Activated naive CD8-positive, alpha-beta T cell (primary cell): Measurements from ENCODE around the gene LEPROT.
"Not testable (repeated sequence)": the region's sequence is repeated elsewhere in the genome, so short reads cannot be mapped to it uniquely, and the experiment has no call there.

ENCODE experiments used
- H3K27ac Mint-ChIP-seq: one replicate; pipeline ENCODE4 v1.8.0; 2021; ENCODE audit warnings: mixed read lengths
- H3K27me3 Mint-ChIP-seq: one replicate; pipeline ENCODE4 v1.8.0; 2021; ENCODE audit warnings: mixed read lengths
- H3K36me3 Mint-ChIP-seq: one replicate; pipeline ENCODE4 v1.8.0; 2021; ENCODE audit warnings: mixed read lengths
- H3K4me1 Mint-ChIP-seq: one replicate; pipeline ENCODE4 v1.8.0; 2021; ENCODE audit warnings: low read depth, mixed read lengths
- H3K4me3 Mint-ChIP-seq: one replicate; pipeline ENCODE4 v1.8.0; 2021; ENCODE audit warnings: mild to moderate bottlenecking, mixed read lengths
- H3K9me3 Mint-ChIP-seq: one replicate; pipeline ENCODE4 v1.8.0; 2021; ENCODE audit warnings: low read depth, mixed read lengths

LEPROT gene

GRCh38 chr1:65441464-65441863, 21.0 kb downstream of the LEPROT start:
- H3K27ac Mint-ChIP-seq, result no peak overlapping the region
- no peaks in the 10 kb centered on the region for H3K9me3 Mint-ChIP-seq
- H3K36me3 Mint-ChIP-seq, result no peaks in the 10 kb centered on the region
- no peaks in the 10 kb centered on the region for H3K4me1 Mint-ChIP-seq
- H3K4me3 Mint-ChIP-seq, result no peak overlapping the region
- H3K27me3 Mint-ChIP-seq, result no peaks in the 10 kb centered on the region

GRCh38 chr1:65442442-65442841, 22.0 kb downstream of the LEPROT start:
- H3K9me3 Mint-ChIP-seq, result no peaks in the 10 kb centered on the region
- no peaks in the 10 kb centered on the region for H3K36me3 Mint-ChIP-seq
- no peak overlapping the region for H3K4me3 Mint-ChIP-seq
- no peaks in the 10 kb centered on the region for H3K4me1 Mint-ChIP-seq
- no peaks in the 10 kb centered on the region for H3K27me3 Mint-ChIP-seq
- no peak overlapping the region for H3K27ac Mint-ChIP-seq

GRCh38 chr1:65443647-65444046, 23.2 kb downstream of the LEPROT start:
- H3K4me3 Mint-ChIP-seq, result no peak overlapping the region
- no peaks in the 10 kb centered on the region for H3K9me3 Mint-ChIP-seq
- H3K4me1 Mint-ChIP-seq, result no peaks in the 10 kb centered on the region
- no peaks in the 10 kb centered on the region for H3K27me3 Mint-ChIP-seq
- no peak overlapping the region for H3K27ac Mint-ChIP-seq
- H3K36me3 Mint-ChIP-seq, result no peaks in the 10 kb centered on the region

GRCh38 chr1:65444128-65444640, 23.7 kb downstream of the LEPROT start:
- H3K9me3 Mint-ChIP-seq, result no peaks in the 10 kb centered on the region
- no peak overlapping the region for H3K4me3 Mint-ChIP-seq
- H3K27ac Mint-ChIP-seq, result no peak overlapping the region
- H3K36me3 Mint-ChIP-seq, result no peaks in the 10 kb centered on the region
- no peaks in the 10 kb centered on the region for H3K4me1 Mint-ChIP-seq
- no peaks in the 10 kb centered on the region for H3K27me3 Mint-ChIP-seq

- no peaks in the 10 kb centered on the region for H3K9me3 Mint-ChIP-seq
- H3K4me1 Mint-ChIP-seq, result no peaks in the 10 kb centered on the region
- H3K27me3 Mint-ChIP-seq, result no peaks in the 10 kb centered on the region
- H3K4me3 Mint-ChIP-seq, result no peak overlapping the region
- H3K36me3 Mint-ChIP-seq, result no peaks in the 10 kb centered on the region
- H3K27ac Mint-ChIP-seq, result no peak overlapping the region
These were observed 25.4 kb downstream of the LEPROT start for GRCh38 chr1:65445837-65446236.

GRCh38 chr1:65449214-65449823, 28.9 kb downstream of the LEPROT start:
- H3K9me3 Mint-ChIP-seq, result no peaks in the 10 kb centered on the region
- H3K4me3 Mint-ChIP-seq, result no peak overlapping the region
- no peaks in the 10 kb centered on the region for H3K27me3 Mint-ChIP-seq
- no peaks in the 10 kb centered on the region for H3K36me3 Mint-ChIP-seq
- H3K4me1 Mint-ChIP-seq, result no peaks in the 10 kb centered on the region
- H3K27ac Mint-ChIP-seq, result no peak overlapping the region

- Mint-ChIP-seq H3K9me3 (peaks cover 14% of the 10 kb centered on the region), H3K36me3 (peaks cover 12% of the 10 kb centered on the region), H3K4me1 (peaks cover 18% of the 10 kb centered on the region)
- H3K27ac Mint-ChIP-seq, H3K4me3 Mint-ChIP-seq, H3K27me3 Mint-ChIP-seq: not testable (repeated sequence)
These were observed 35.2 kb downstream of the LEPROT start for GRCh38 chr1:65455678-65456077.

- no peaks in the 10 kb centered on the region for H3K27me3 Mint-ChIP-seq
- no peak overlapping the region for H3K27ac Mint-ChIP-seq
- peaks cover 18% of the 10 kb centered on the region for H3K4me1 Mint-ChIP-seq
- no peak overlapping the region for H3K4me3 Mint-ChIP-seq
- H3K9me3 Mint-ChIP-seq, result peaks cover 14% of the 10 kb centered on the region
- peaks cover 12% of the 10 kb centered on the region for H3K36me3 Mint-ChIP-seq
These were observed 36.0 kb downstream of the LEPROT start for GRCh38 chr1:65456481-65456880.

- Mint-ChIP-seq H3K36me3 (peaks cover 12% of the 10 kb centered on the region), H3K9me3 (peaks cover 14% of the 10 kb centered on the region), H3K27ac (no peak overlapping the region), H3K27me3 (no peaks in the 10 kb centered on the region), H3K4me3 (no peak overlapping the region), H3K4me1 (peaks cover 18% of the 10 kb centered on the region)
These were observed 37.4 kb downstream of the LEPROT start for GRCh38 chr1:65457868-65458267.

GRCh38 chr1:65458730-65459396, 38.4 kb downstream of the LEPROT start:
- H3K27me3 Mint-ChIP-seq, result no peaks in the 10 kb centered on the region
- peaks cover 14% of the 10 kb centered on the region for H3K9me3 Mint-ChIP-seq
- H3K36me3 Mint-ChIP-seq, result peaks cover 15% of the 10 kb centered on the region
- no peak overlapping the region for H3K4me3 Mint-ChIP-seq
- no peak overlapping the region for H3K27ac Mint-ChIP-seq
- H3K4me1 Mint-ChIP-seq, result peaks cover 18% of the 10 kb centered on the region

GRCh38 chr1:65459397-65459768, 38.9 kb downstream of the LEPROT start:
- Mint-ChIP-seq H3K4me3 (no peak overlapping the region), H3K27ac (no peak overlapping the region), H3K9me3 (peaks cover 14% of the 10 kb centered on the region), H3K27me3 (no peaks in the 10 kb centered on the region), H3K36me3 (peaks cover 15% of the 10 kb centered on the region), H3K4me1 (peaks cover 18% of the 10 kb centered on the region)

GRCh38 chr1:65465837-65466236, 45.4 kb downstream of the LEPROT start:
- not testable (repeated sequence) for H3K4me1 Mint-ChIP-seq, H3K9me3 Mint-ChIP-seq, H3K4me3 Mint-ChIP-seq, H3K27ac Mint-ChIP-seq, H3K27me3 Mint-ChIP-seq
- H3K36me3 Mint-ChIP-seq, result peaks cover 14% of the 10 kb centered on the region

- peaks cover 14% of the 10 kb centered on the region for H3K36me3 Mint-ChIP-seq
- no peak overlapping the region for H3K27ac Mint-ChIP-seq
- H3K4me1 Mint-ChIP-seq, result no peaks in the 10 kb centered on the region
- no peaks in the 10 kb centered on the region for H3K27me3 Mint-ChIP-seq
- no peak overlapping the region for H3K4me3 Mint-ChIP-seq
- peaks cover 8% of the 10 kb centered on the region for H3K9me3 Mint-ChIP-seq
These were observed 47.1 kb downstream of the LEPROT start for GRCh38 chr1:65467536-65467935.

- H3K27ac Mint-ChIP-seq, result no peak overlapping the region
- H3K4me3 Mint-ChIP-seq, result no peak overlapping the region
These were observed 48.8 kb downstream of the LEPROT start for GRCh38 chr1:65469126-65469888.

GRCh38 chr1:65469889-65470340, 49.4 kb downstream of the LEPROT start:
- H3K36me3 Mint-ChIP-seq, result peaks cover 9% of the 10 kb centered on the region
- no peaks in the 10 kb centered on the region for H3K27me3 Mint-ChIP-seq
- H3K27ac Mint-ChIP-seq, result no peak overlapping the region
- no peaks in the 10 kb centered on the region for H3K4me1 Mint-ChIP-seq
- H3K4me3 Mint-ChIP-seq, result no peak overlapping the region
- H3K9me3 Mint-ChIP-seq, result peaks cover 4% of the 10 kb centered on the region

More at GRCh38 chr1:65469126-65469888, 48.8 kb downstream of the LEPROT start:
- H3K27me3 Mint-ChIP-seq, result no peaks in the 10 kb centered on the region
- H3K36me3 Mint-ChIP-seq, result peaks cover 11% of the 10 kb centered on the region
- H3K4me1 Mint-ChIP-seq, result no peaks in the 10 kb centered on the region
- H3K9me3 Mint-ChIP-seq, result peaks cover 8% of the 10 kb centered on the region
